Tibial artery (tissue), 4 donors: Measurements from ENCODE around the gene SEMA3B.
A peak's percentile ranks its signal among the peaks of the same experiment; 100 is the strongest.

Source experiments
- DNase-seq, 2 donors: peaks; one replicate each; pipeline ENCODE4 v3.0.0-alpha.2; 2019
- H3K27ac ChIP-seq, 2 donors: fragments of 200-600 bp; sonication (generic) in 1 of 2; 1 replicate in 1 of 2; 2 replicates in 1 of 2; pipeline ENCODE4 v1.5.1; 2018 to 2019; ENCODE audit warnings: mild to moderate bottlenecking in 1 of 2
- H3K27me3 ChIP-seq, 2 donors: fragments of 200-600 bp; sonication (generic) in 1 of 2; one replicate each; pipeline versions ENCODE4 v1.5.1 to v1.6.0; 2016 to 2019
- H3K36me3 ChIP-seq, 3 donors: fragments of 200-600 bp; sonication (generic) in 2 of 3; one replicate each; pipeline ENCODE4 v1.5.1; 2016 to 2019; ENCODE audit warnings: mild to moderate bottlenecking in 2 of 3
- H3K4me1 ChIP-seq, 4 donors: fragments of 200-600 bp; sonication (generic) in 2 of 4; 1 replicate in 3 of 4; 2 replicates in 1 of 4; pipeline ENCODE4 v1.5.1; 2016 to 2019
- H3K4me3 ChIP-seq, 2 donors: fragments of 200-600 bp; sonication (generic) in 1 of 2; 1 replicate in 1 of 2; 2 replicates in 1 of 2; pipeline ENCODE4 v1.5.1; 2018 to 2019; ENCODE audit warnings: mild to moderate bottlenecking in 2 of 2
- H3K9me3 ChIP-seq, 3 donors: fragments of 200-600 bp; sonication (generic) in 1 of 3; one replicate each; pipeline ENCODE4 v1.5.1; 2016 to 2019
- intact Hi-C: fragments of 100-400 bp; cut with DNase I; formaldehyde crosslinking; loops from one replicate; pipeline ENCODE4 v1.15.0; 2023; ENCODE audit warnings: low total_unique reads
- TF ChIP-seq, protein P1 (sequence below), 2 experiments: fragments of 200-600 bp in 1 of 2; fragments of 450-650 bp in 1 of 2; IDR thresholded peaks; one replicate each; pipeline ENCODE4 v1.5.1; 2017 to 2019; ENCODE audit warnings: antibody characterized with exemption in 2 of 2, mild to moderate bottlenecking in 1 of 2, moderate library complexity in 1 of 2

SEMA3B gene

DNA sequence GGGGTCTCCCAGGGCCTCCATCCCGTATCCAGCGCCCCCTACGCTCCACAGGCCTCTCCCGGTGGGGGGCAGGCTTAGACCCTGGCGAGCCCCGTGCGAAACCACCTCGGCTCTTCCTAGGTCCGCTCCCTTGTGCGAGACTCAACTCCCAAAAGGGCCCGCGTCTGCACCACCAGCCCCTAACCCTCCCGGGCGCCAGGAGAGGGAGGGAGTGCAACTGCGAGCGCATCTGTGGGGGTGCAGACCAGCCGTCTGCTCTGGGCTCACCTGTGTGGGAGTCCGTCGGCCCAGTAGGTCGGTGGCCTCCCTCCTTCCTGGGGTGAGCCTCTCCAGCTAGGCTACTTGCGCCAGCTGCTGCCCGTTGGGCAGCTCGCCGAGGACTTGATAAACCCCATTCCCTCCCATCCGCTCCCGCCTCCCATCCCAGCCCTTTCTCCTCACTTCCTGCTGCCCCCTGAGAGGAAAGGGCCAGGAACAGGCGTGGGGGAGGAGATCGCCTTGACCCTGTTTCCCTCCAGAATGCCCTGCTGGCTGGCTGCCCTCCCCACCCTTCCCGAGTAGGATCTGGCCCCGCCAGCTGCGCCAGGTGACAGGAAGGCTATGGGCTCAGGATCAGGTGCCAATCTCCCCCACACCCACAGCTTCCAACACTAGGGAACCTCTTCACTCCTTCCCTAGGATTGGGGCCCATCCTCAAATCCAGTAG, 53.6 kb downstream of the SEMA3B start, which contains the start of gene HYAL2:
Gene HYAL2 (minus strand): TSS at position 360 of the 706 bp plus-strand sequence. CDS start 2,256 bp downstream, outside the sequence.
- intact Hi-C loops: no loop called here

DNA sequence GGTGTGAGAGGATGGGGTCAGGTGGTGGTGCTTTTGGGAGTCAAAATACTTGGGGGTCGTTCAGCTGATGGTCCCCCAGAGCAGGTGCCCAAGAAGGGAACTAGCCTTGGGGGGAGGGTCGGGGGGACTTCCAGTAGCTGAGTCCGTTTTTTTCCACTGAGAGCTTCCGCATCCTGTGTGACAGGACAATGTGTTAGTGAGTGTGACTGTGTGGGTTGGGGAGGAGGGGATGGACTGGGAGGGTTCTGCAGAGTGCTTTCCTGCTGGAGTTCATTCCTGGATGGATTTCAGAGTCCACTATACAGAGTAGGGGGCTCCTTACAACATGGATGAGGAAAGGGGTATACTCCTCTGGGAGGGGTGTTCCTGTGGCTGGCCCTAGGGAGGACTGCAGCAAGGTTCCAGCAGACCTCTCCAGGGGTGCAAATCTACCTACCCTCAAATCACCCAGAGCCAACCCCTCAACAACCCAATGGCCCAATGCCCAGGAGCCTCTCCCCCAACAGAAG, 54.2 kb downstream of the SEMA3B start:
- Histone ChIP-seq H3K36me3 (peaks cover 7 to 31% (median 18%) of the 10 kb centered on the region in 3 donors), H3K9me3 (no peaks in the 10 kb centered on the region), H3K4me3 (no peak overlapping the region), H3K27ac (peak overlapping the region; percentile 93), H3K4me1 (peaks cover 0 to 65% (median 40%) of the 10 kb centered on the region in 4 donors), H3K27me3 (no peaks in the 10 kb centered on the region)
- DNase-seq: peak in 1 of 2 donors; percentile 70
- intact Hi-C loops: no loop called here
- TF ChIP-seq, protein P1, sequence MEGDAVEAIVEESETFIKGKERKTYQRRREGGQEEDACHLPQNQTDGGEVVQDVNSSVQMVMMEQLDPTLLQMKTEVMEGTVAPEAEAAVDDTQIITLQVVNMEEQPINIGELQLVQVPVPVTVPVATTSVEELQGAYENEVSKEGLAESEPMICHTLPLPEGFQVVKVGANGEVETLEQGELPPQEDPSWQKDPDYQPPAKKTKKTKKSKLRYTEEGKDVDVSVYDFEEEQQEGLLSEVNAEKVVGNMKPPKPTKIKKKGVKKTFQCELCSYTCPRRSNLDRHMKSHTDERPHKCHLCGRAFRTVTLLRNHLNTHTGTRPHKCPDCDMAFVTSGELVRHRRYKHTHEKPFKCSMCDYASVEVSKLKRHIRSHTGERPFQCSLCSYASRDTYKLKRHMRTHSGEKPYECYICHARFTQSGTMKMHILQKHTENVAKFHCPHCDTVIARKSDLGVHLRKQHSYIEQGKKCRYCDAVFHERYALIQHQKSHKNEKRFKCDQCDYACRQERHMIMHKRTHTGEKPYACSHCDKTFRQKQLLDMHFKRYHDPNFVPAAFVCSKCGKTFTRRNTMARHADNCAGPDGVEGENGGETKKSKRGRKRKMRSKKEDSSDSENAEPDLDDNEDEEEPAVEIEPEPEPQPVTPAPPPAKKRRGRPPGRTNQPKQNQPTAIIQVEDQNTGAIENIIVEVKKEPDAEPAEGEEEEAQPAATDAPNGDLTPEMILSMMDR (IDR thresholded peaks at IDR 0.05): no peak

More for the DNA sequence above, 53.6 kb downstream of the SEMA3B start, which contains the start of gene HYAL2:
- no peaks in the 10 kb centered on the region for H3K9me3 ChIP-seq
- TF ChIP-seq, protein P1 (IDR thresholded peaks at IDR 0.05): no peak
- H3K4me3 ChIP-seq: peak within 1 kb of the TSS; percentile 70 to 89
- peaks cover 0 to 68% (median 41%) of the 10 kb centered on the region in 4 donors for H3K4me1 ChIP-seq
- H3K27me3 ChIP-seq: no peaks in the 10 kb centered on the region
- H3K36me3 ChIP-seq: peaks cover 7 to 36% (median 24%) of the 10 kb centered on the region in 3 donors
- DNase-seq: peak in 1 of 2 donors; percentile 77
- peak within 1 kb of the TSS; percentile 93 for H3K27ac ChIP-seq

DNA sequence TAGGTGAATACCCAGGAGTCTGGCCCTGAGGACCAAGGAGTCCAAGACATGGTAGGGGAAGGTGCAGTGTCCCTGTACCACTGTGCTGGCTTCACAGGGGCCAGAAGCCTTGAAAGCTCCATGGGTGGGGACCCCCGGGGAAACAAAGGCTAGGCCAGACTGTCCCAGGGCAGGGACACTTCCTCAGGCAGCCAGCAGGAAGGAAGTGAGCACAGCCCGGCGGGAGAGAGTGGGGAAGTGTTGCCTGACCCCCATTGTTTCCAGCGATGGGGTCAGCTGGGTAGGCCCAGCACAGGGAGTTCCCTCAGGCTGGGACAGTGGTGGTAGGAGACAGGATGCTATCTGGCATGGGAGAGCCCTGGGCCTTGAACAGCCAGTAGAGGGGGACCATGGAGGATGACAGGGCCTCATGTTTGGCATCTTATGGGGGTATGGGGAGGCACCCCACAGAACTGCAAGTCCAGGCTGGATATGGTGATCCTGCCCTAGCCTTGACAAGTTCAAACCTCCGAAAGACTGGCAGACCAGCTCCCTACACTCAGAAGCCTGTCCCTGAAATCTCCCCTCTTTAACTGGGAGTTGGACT, 54.8 kb downstream of the SEMA3B start:
- Histone ChIP-seq H3K27me3 (no peaks in the 10 kb centered on the region), H3K27ac (peak overlapping the region; percentile 26 to 33), H3K36me3 (peaks cover 7 to 26% (median 15%) of the 10 kb centered on the region in 3 donors), H3K4me3 (no peak overlapping the region), H3K4me1 (peaks cover 0 to 63% (median 40%) of the 10 kb centered on the region in 4 donors), H3K9me3 (no peaks in the 10 kb centered on the region)
- intact Hi-C loops: no loop called here
- DNase-seq: peak in 1 of 2 donors; percentile 79
- TF ChIP-seq, protein P1 (IDR thresholded peaks at IDR 0.05): no peak

DNA sequence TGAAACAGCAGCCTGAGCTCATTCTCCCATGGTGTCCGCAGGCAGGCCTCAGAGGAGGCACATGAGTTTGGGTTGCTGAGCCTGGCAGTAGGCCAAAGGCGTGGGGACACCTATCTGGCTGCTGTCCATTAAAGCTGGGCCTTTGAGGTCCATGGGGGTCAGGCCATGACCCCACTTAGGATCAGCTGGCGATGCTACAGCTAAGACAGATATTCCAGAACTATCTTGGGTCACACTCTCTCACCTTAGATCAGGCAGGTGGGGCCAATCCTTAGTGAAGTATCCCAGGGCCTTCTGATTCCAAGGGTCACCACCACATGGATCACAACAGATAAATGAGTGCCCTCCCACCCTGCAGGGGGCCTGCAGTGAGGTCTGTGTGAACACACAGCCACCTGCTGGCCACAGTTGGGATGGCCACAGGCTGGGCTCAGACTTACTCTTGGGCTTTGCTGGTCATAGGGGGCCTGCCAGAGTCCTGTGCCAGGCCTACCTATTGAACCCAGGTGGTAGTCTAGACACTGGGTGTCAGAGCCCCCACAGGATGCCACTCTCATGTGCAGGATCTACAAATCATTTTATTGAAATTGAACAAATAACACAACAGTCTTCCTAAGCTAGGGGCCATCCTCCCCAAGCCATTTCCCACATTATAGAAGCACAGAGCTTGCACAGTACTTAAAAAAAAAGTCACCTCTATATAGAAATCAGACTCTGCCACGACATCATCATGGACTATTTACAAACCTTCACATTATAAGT, 55.6 kb downstream of the SEMA3B start:
- DNase-seq: peak; percentile 73
- intact Hi-C loops: no loop called here
- Histone ChIP-seq H3K9me3 (no peaks in the 10 kb centered on the region), H3K4me1 (peaks cover 0 to 56% (median 37%) of the 10 kb centered on the region in 4 donors), H3K27me3 (no peaks in the 10 kb centered on the region), H3K36me3 (peaks cover 7 to 27% (median 20%) of the 10 kb centered on the region in 3 donors), H3K4me3 (no peak overlapping the region), H3K27ac (peak overlapping the region; percentile 26 to 33)
- TF ChIP-seq, protein P1 (IDR thresholded peaks at IDR 0.05): peak; percentile 68 to 70

DNA sequence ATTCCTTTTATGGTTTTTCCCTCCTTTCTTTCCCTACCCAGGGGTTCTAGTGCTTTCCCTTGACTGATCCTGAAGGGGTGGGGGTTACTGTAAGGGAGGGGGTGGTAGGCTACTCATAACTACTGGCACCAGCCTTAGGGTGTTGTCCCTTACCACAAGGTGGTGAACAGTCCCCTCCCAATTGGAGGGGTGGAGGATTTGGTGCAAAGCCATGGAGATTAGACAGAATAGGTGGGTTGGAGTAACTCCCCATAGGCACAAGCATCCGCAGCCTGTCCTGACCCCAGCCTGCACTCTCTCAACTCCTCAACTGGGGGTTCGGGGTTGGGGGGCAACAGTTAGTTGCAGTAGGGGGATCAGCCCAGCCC, 56.1 kb downstream of the SEMA3B start:
- Histone ChIP-seq H3K4me3 (no peak overlapping the region), H3K36me3 (peaks cover 11 to 33% (median 25%) of the 10 kb centered on the region in 3 donors), H3K9me3 (no peaks in the 10 kb centered on the region), H3K27me3 (no peaks in the 10 kb centered on the region), H3K27ac (no peak overlapping the region), H3K4me1 (peaks cover 0 to 51% (median 31%) of the 10 kb centered on the region in 4 donors)
- no peak for DNase-seq
- intact Hi-C loops: no loop called here
- TF ChIP-seq, protein P1 (IDR thresholded peaks at IDR 0.05): no peak
